Measurements from ENCODE around the gene FANCM. TPM values are rescaled to one million over a fixed set of nuclear protein-coding genes. Genes with fewer than 3 reads are reported as not detected.

The FANCM gene
- total and polyA plus RNA-seq, 9 of the 15 experiments (the other 6 are each of a cell fraction or from before 2014, with no cell fraction given): 5.1 to 14.4 (median 6.2) TPM

- TF ChIP-seq ZBTB9 (CRISPR knock-in tag; IDR thresholded peaks at IDR 0.05) (no peak), TCF7 (IDR thresholded peaks at IDR 0.05; ENCODE audit: borderline replicate concordance) (no peak), ARID4B (CRISPR knock-in tag; IDR thresholded peaks at IDR 0.05) (peak; percentile 62; the same call in 1 of the 2 replicates), TBP (optimal IDR thresholded peaks at IDR 0.05; ENCODE audit: low read depth, low read length) (peak; percentile 67), SMAD2 (IDR thresholded peaks at IDR 0.05; ENCODE audit: low read depth, low read length) (no peak), ARID3A (IDR thresholded peaks at IDR 0.05; ENCODE audit: borderline replicate concordance, low read depth, low read length) (peak; percentile 85; the same call in 1 of the 2 replicates), TRIM24 (IDR thresholded peaks at IDR 0.05) (peak in 1 of 2 experiments; percentile 90; a peak in 2 of 4 replicates), SOX6 (IDR thresholded peaks at IDR 0.05) (peak; percentile 61; the same call in 1 of the 2 replicates), SIN3B (IDR thresholded peaks at IDR 0.05; ENCODE audit: low read depth) (peak; percentile 40; the same call in 1 of the 2 replicates), ZNF518B (CRISPR knock-in tag; IDR thresholded peaks at IDR 0.05) (no peak), CHAMP1 (IDR thresholded peaks at IDR 0.05) (0 out of 2 replicates have a peak, but pooled peaks have one; percentile 67), RBM17 (IDR thresholded peaks at IDR 0.05; ENCODE audit: borderline replicate concordance, low read depth, low read length) (no peak), GTF2A2 (tag; IDR thresholded peaks at IDR 0.05) (no peak)
These were observed at the start of gene FANCM (continued) for GRCh38 chr14:45135659-45136395.
